CD8-positive, alpha-beta memory T cell (primary cell): ENCODE data around the gene REXO1. TPM values are rescaled to one million over a fixed set of nuclear protein-coding genes. Genes with fewer than 3 reads are reported as not detected.
"Not testable (repeated sequence)": the region's sequence is repeated elsewhere in the genome, so short reads cannot be mapped to it uniquely, and the experiment has no call there.

ENCODE experiments used
- CTCF ChIA-PET: fragments of 350-600 bp; sonication (Branson Sonifier 250); formaldehyde crosslinking; loops from one replicate; lab custom pipeline; 2021; ENCODE audit warnings: antibody characterized with exemption; lab: Charles Lee
- POLR2A ChIA-PET: fragments of 350-600 bp; sonication (Branson Sonifier 250); formaldehyde crosslinking; loops from one replicate; lab custom pipeline; 2021; ENCODE audit warnings: antibody characterized with exemption; lab: Charles Lee
- DNase-seq, 5 donors: peaks; one replicate each; pipeline versions ENCODE4 v3.0.0 to v3.0.0-alpha.2; 2020 to 2022; ENCODE audit warnings: mixed read lengths in 1 of 5
- H3K27ac ChIP-seq: one replicate; pipeline ENCODE4 v1.7.0; 2013; ENCODE audit warnings: low read depth, mild to moderate bottlenecking, low read length, moderate library complexity
- H3K27me3 ChIP-seq: 2 replicates; pipeline ENCODE4 v1.7.0; 2013; ENCODE audit warnings: low read length, mild to moderate bottlenecking; ENCODE audit not compliant: insufficient read depth, poor library complexity, severe bottlenecking
- H3K36me3 ChIP-seq: 2 replicates; pipeline ENCODE4 v1.7.0; 2013; ENCODE audit warnings: mild to moderate bottlenecking, low read length, moderate library complexity; ENCODE audit not compliant: insufficient read depth
- H3K4me1 ChIP-seq: 2 replicates; pipeline ENCODE4 v1.7.0; 2013; ENCODE audit warnings: mild to moderate bottlenecking, low read length, moderate library complexity; ENCODE audit not compliant: insufficient read depth
- H3K4me3 ChIP-seq: 2 replicates; pipeline ENCODE4 v1.7.0; 2013; ENCODE audit warnings: mild to moderate bottlenecking, low read length
- H3K9me3 ChIP-seq: 2 replicates; pipeline ENCODE4 v1.7.0; 2013; ENCODE audit warnings: mild to moderate bottlenecking, low read length
- H3K27ac Mint-ChIP-seq, 8 donors: one replicate each; pipeline ENCODE4 v1.8.0; 2020 to 2021; ENCODE audit warnings: mixed read lengths in 8 of 8, mild to moderate bottlenecking in 6 of 8, inconsistent platforms in 3 of 8, moderate library complexity in 3 of 8
- H3K27me3 Mint-ChIP-seq, 2 donors: one replicate each; pipeline ENCODE4 v1.8.0; 2020 to 2021; ENCODE audit warnings: mixed read lengths in 2 of 2, mild to moderate bottlenecking in 1 of 2, moderate library complexity in 1 of 2
- H3K36me3 Mint-ChIP-seq, 3 donors: one replicate each; pipeline ENCODE4 v1.8.0; 2020 to 2021; ENCODE audit warnings: mixed read lengths in 3 of 3, inconsistent platforms in 1 of 3, mild to moderate bottlenecking in 1 of 3
- H3K4me1 Mint-ChIP-seq, 3 donors: one replicate each; pipeline ENCODE4 v1.8.0; 2020 to 2021; ENCODE audit warnings: mixed read lengths in 3 of 3, inconsistent platforms in 1 of 3, mild to moderate bottlenecking in 1 of 3
- H3K4me3 Mint-ChIP-seq, 7 donors: one replicate each; pipeline ENCODE4 v1.8.0; 2020 to 2021; ENCODE audit warnings: mixed read lengths in 7 of 7, mild to moderate bottlenecking in 6 of 7, moderate library complexity in 4 of 7, inconsistent platforms in 2 of 7
- H3K9me3 Mint-ChIP-seq, 5 donors: one replicate each; pipeline ENCODE4 v1.8.0; 2020 to 2022; ENCODE audit warnings: mixed read lengths in 5 of 5, mild to moderate bottlenecking in 3 of 5, moderate library complexity in 2 of 5, inconsistent platforms in 1 of 5
- polyA plus RNA-seq: library from polyadenylated mRNA; unstranded; fragments of 300-500 nt; fragmentation: Illumina TruSeq; gene quantifications from one replicate; pipeline ENCODE4 v1.2.3, GENCODE V29; 2021
- total RNA-seq, 2 experiments: library from RNA; stranded (reverse); gene quantifications; one replicate each; pipeline ENCODE4 v1.2.3, GENCODE V29; 2021

The REXO1 gene, protein sequence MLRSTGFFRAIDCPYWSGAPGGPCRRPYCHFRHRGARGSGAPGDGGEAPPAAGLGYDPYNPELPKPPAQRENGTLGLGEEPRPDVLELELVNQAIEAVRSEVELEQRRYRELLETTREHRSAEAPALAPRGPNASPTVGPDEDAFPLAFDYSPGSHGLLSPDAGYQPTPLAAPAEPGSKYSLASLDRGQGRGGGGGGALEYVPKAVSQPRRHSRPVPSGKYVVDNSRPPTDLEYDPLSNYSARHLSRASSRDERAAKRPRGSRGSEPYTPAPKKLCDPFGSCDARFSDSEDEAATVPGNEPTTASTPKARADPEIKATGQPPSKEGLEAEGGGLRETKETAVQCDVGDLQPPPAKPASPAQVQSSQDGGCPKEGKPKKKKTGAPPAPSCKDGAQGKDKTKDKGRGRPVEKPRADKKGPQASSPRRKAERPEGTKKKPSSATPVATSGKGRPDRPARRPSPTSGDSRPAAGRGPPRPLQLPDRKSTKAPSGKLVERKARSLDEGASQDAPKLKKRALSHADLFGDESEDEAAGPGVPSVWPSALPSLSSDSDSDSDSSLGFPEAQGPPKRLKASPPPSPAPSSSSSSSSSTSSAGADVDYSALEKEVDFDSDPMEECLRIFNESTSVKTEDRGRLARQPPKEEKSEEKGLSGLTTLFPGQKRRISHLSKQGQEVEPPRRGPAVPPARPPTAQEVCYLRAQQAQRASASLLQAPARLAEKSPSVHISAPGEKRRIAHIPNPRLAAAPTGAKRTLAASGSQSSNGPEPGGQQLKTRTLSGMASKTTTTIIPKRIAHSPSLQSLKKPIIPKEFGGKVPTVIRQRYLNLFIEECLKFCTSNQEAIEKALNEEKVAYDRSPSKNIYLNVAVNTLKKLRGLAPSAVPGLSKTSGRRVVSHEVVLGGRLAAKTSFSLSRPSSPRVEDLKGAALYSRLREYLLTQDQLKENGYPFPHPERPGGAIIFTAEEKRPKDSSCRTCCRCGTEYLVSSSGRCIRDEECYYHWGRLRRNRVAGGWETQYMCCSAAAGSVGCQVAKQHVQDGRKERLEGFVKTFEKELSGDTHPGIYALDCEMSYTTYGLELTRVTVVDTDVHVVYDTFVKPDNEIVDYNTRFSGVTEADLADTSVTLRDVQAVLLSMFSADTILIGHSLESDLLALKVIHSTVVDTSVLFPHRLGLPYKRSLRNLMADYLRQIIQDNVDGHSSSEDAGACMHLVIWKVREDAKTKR
- total RNA-seq (10 to 100 TPM; 61.0 to 63.7 TPM), polyA plus RNA-seq (8.7 TPM)

DNA sequence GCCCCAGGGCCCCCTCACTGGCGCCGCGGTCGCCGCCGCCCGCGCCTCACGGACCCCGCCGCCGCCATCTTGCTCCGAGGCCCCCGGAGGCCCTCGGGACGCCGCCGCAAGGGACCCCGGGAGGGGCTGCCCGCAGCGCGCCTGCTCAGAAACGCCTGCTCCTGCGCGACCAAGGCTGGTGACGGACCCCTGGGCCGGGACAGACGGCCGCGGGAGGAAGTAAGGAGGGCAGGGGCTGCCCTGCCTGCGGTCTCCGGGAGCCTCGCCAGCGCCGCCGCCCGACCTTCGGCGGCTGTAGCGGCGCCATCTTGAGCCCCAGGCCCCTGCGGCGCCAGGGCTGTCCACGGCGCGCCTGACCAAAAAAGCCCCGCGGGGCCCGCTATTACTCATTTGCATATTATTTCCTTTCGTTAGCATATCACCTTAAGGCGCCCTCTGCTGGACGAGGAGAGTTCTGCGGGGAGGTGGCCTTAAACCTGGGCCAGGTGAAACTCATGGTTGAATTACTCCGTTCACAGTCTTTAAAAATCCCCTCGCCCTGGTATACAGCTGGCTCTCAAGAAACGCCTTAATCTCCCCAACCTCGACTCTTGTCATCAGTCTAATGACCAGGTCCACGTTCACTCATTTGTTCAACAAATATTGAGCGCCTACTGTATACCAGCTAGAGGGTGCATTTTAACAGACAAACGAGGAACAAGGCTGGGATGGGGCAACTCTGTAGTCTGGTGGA, at the start of gene REXO1:
Gene REXO1 (minus strand): TSS at position 85 of the 733 bp plus-strand sequence. CDS start 125 bp downstream, outside the sequence.
- Histone ChIP-seq H3K9me3 (no peaks in the 10 kb centered on the region), H3K4me1 (peaks cover 59% of the 10 kb centered on the region), H3K36me3 (peaks cover 5% of the 10 kb centered on the region), H3K27ac (peak within 1 kb of the TSS; percentile 94), H3K4me3 (peak within 1 kb of the TSS; percentile 83), H3K27me3 (no peaks in the 10 kb centered on the region)
- CTCF ChIA-PET: interaction anchor here (0.6 to 1.8 kb wide), 8 partner anchors 9 to 67 kb away, joined by 3 to 12 read pairs (median 4); no protein-coding TSS in a partner anchor
- DNase-seq: peak; percentile 95 to 99 (median 97)
- H3K4me3 Mint-ChIP-seq: peak within 1 kb of the TSS; percentile 86 to 96 (median 88)
- peak within 1 kb of the TSS; percentile 88 to 97 (median 93) for H3K27ac Mint-ChIP-seq
- H3K9me3 Mint-ChIP-seq: no peaks in the 10 kb centered on the region
- H3K4me1 Mint-ChIP-seq: peaks cover 39 to 70% (median 49%) of the 10 kb centered on the region in 3 donors
- peaks cover 0 to 18% (median 1%) of the 10 kb centered on the region in 3 donors for H3K36me3 Mint-ChIP-seq
- peaks cover 0 to 3% of the 10 kb centered on the region in 2 donors for H3K27me3 Mint-ChIP-seq
- POLR2A ChIA-PET: interaction anchor here (0.5 kb wide), 1 partner anchor 378 kb away, joined by 3 read pairs; no protein-coding TSS in a partner anchor

DNA sequence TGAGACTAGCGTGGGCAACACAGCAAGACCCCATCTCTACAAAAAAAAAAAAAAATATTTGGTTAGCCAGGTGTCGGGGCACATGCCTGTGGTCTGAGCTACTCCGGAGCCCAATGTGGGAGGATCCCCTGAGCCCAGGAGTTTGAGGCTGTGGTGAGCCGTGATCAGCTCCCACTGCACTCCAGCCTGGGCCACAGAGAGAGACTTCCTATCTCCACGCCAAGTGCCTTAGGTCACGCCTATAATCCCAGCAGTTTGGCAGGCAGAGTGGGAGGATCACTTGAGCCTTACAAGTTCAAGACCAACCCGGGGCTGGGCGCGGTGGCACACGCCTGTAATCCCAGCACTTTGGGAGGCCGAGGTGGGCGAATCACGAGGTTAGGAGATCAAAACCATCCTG, 48.2 kb upstream of the REXO1 start:
- Histone ChIP-seq H3K27me3 (no peaks in the 10 kb centered on the region), H3K27ac (no peak overlapping the region), H3K36me3 (no peaks in the 10 kb centered on the region), H3K4me1 (peaks cover 37% of the 10 kb centered on the region), H3K9me3 (no peaks in the 10 kb centered on the region), H3K4me3 (no peak overlapping the region)
- Mint-ChIP-seq H3K36me3 (no peaks in the 10 kb centered on the region), H3K27ac (peak overlapping the region; percentile 26 to 98 (median 89)), H3K4me1 (peaks cover 27 to 42% (median 41%) of the 10 kb centered on the region in 3 donors), H3K9me3 (no peaks in the 10 kb centered on the region), H3K4me3 (peak overlapping the region; percentile 75 to 95 (median 87)), H3K27me3 (no peaks in the 10 kb centered on the region)
- CTCF ChIA-PET: interaction anchor here (0.9 to 3.0 kb wide), 9 partner anchors 11 to 255 kb away, joined by 3 to 20 read pairs (median 6); partner anchors contain the start of genes ABHD17A and AP3D1
- POLR2A ChIA-PET: interaction anchor here (0.5 to 2.7 kb wide), 6 partner anchors 21 to 357 kb away, joined by 3 to 20 read pairs (median 6); no protein-coding TSS in a partner anchor
- no peak for DNase-seq

DNA sequence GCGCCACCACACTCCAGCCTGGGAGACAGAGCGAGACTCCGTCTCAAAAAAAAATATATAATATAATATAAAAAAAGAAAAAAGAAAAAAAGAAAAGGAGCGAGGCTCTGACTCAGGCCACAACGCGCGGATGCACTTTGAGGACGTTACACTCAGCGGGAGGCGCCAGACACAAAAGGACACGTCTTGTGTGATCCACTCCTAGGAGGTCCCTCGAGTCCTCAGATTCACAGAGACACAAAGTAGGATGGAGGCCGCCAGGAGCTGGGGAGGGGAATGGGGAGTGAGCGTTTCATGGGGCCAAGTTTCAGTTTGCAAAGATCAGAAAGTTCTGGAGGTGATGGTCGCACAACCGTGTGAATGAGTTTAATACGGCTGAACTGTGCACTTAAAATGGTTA, 45.5 kb upstream of the REXO1 start:
- Histone ChIP-seq H3K4me3 (no peak overlapping the region), H3K36me3 (no peaks in the 10 kb centered on the region), H3K27ac (no peak overlapping the region), H3K27me3 (no peaks in the 10 kb centered on the region), H3K9me3 (no peaks in the 10 kb centered on the region), H3K4me1 (peaks cover 37% of the 10 kb centered on the region)
- no peaks in the 10 kb centered on the region for H3K9me3 Mint-ChIP-seq
- ChIA-PET CTCF (interaction anchor here (1.2 to 1.3 kb wide), 2 partner anchors 8 kb away, joined by 3 read pairs; no protein-coding TSS in a partner anchor), POLR2A (no interaction called here)
- H3K4me1 Mint-ChIP-seq: peaks cover 30 to 46% (median 41%) of the 10 kb centered on the region in 3 donors
- DNase-seq: no peak
- peak overlapping the region in 4 of 8 donors; percentile 54 to 93 (median 72) for H3K27ac Mint-ChIP-seq
- no peaks in the 10 kb centered on the region for H3K27me3 Mint-ChIP-seq
- no peaks in the 10 kb centered on the region for H3K36me3 Mint-ChIP-seq
- H3K4me3 Mint-ChIP-seq: peak overlapping the region in 2 of 7 donors; percentile 26 to 28

DNA sequence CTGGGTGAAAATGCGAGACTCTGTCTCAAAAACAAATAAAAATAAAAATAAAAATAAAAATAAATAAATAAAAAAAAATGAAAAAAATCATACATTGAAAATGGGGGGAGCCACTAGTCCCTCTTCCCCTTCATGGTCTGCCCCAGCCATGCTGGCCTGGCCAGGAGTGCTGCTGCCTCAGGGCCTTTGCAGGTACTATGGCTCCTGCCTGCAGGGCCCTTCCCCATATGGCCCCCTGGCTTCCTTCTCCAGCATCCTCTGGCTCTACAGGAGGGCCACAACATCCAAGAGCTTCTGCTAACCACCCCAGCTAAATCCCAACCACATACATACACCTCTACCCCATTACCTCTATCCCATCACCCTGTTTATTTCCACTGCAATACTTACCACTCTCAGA, 41.6 kb upstream of the REXO1 start:
- peak overlapping the region in 2 of 8 donors; percentile 20 to 60 for H3K27ac Mint-ChIP-seq
- no peak overlapping the region for H3K4me3 Mint-ChIP-seq
- H3K4me1 Mint-ChIP-seq: peaks cover 7 to 20% (median 12%) of the 10 kb centered on the region in 3 donors
- Histone ChIP-seq H3K4me1 (peaks cover 12% of the 10 kb centered on the region), H3K27me3 (no peaks in the 10 kb centered on the region), H3K27ac (no peak overlapping the region), H3K36me3 (no peaks in the 10 kb centered on the region), H3K4me3 (no peak overlapping the region), H3K9me3 (no peaks in the 10 kb centered on the region)
- no peak for DNase-seq
- ChIA-PET POLR2A (no interaction called here), CTCF (no interaction called here)
- H3K9me3 Mint-ChIP-seq: no peaks in the 10 kb centered on the region
- no peaks in the 10 kb centered on the region for H3K27me3 Mint-ChIP-seq
- no peaks in the 10 kb centered on the region for H3K36me3 Mint-ChIP-seq

DNA sequence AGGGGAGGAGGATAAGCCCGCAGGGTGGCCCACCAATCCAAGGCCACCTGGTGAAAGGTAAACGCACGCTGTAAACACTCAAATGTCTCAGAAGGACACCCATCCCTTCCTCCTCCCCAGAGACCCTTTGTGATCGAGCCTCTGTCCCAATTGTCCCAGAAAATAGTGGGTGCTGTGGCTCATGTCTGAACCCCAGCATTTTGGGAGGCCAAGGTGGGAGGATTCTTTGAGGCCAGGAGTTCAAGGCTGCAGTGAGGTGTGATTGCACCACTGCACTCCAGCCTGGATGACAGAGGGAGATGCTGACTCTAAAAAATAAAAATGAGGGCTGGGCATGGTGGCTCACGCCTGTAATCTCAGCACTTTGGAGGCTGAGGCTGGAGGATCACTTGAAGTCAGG, 40.1 kb upstream of the REXO1 start:
- Mint-ChIP-seq H3K9me3 (peaks cover 0 to 5% (median 0%) of the 10 kb centered on the region in 5 donors), H3K36me3 (peaks cover 0 to 14% (median 3%) of the 10 kb centered on the region in 3 donors), H3K4me3 (peak overlapping the region in 1 of 7 donors; percentile 27), H3K4me1 (peaks cover 14 to 22% (median 15%) of the 10 kb centered on the region in 3 donors), H3K27ac (peak overlapping the region in 2 of 8 donors; percentile 41 to 69), H3K27me3 (peaks cover 0 to 4% of the 10 kb centered on the region in 2 donors)
- DNase-seq: no peak
- Histone ChIP-seq H3K4me3 (no peak overlapping the region), H3K27ac (no peak overlapping the region), H3K36me3 (no peaks in the 10 kb centered on the region), H3K4me1 (peaks cover 13% of the 10 kb centered on the region), H3K9me3 (no peaks in the 10 kb centered on the region), H3K27me3 (no peaks in the 10 kb centered on the region)
- ChIA-PET POLR2A (interaction anchor here (1.2 kb wide), 1 partner anchor 18 kb away, joined by 3 read pairs; no protein-coding TSS in a partner anchor), CTCF (no interaction called here)

- peaks cover 3 to 27% (median 6%) of the 10 kb centered on the region in 3 donors for H3K36me3 Mint-ChIP-seq
- CTCF ChIA-PET: interaction anchor here (1.0 kb wide), 3 partner anchors 8 to 266 kb away, joined by 3 to 4 read pairs (median 3); no protein-coding TSS in a partner anchor
These were observed 38.1 kb upstream of the REXO1 start for GRCh38 chr19:1886360-1886759.

More at GRCh38 chr19:1886360-1886759, 38.1 kb upstream of the REXO1 start:
- not testable (repeated sequence) for H3K36me3 ChIP-seq, H3K9me3 Mint-ChIP-seq, DNase-seq, H3K9me3 ChIP-seq, H3K4me3 ChIP-seq, H3K27me3 Mint-ChIP-seq, H3K27ac ChIP-seq, H3K27me3 ChIP-seq
- peaks cover 25% of the 10 kb centered on the region for H3K4me1 ChIP-seq
- peak overlapping the region in 2 of 7 donors; percentile 89 to 96 for H3K4me3 Mint-ChIP-seq
- POLR2A ChIA-PET: interaction anchor here (2.1 kb wide), 1 partner anchor 11 kb away, joined by 14 read pairs; no protein-coding TSS in a partner anchor
- H3K27ac Mint-ChIP-seq: peak overlapping the region in 3 of 8 donors; percentile 85 to 98 (median 93)
- H3K4me1 Mint-ChIP-seq: peaks cover 26 to 36% (median 29%) of the 10 kb centered on the region in 3 donors
